Breast epithelium (tissue), 4 donors: Measurements from ENCODE around the gene MAML3. TPM values are rescaled to one million over a fixed set of nuclear protein-coding genes. Genes with fewer than 3 reads are reported as not detected.
"Not testable (repeated sequence)": the region's sequence is repeated elsewhere in the genome, so short reads cannot be mapped to it uniquely, and the experiment has no call there.

Experiments used
- DNase-seq, 2 donors: peaks; one replicate each; pipeline ENCODE4 v3.0.0-alpha.2; 2019; ENCODE audit warnings: low spot score in 2 of 2
- H3K27ac ChIP-seq, 2 donors: fragments of 200-600 bp; sonication (generic) in 1 of 2; one replicate each; pipeline ENCODE4 v1.5.1; 2016 to 2019; ENCODE audit warnings: mild to moderate bottlenecking in 1 of 2
- H3K27me3 ChIP-seq, 2 donors: fragments of 200-600 bp; sonication (generic) in 1 of 2; one replicate each; pipeline versions ENCODE4 v1.5.1 to v1.6.0; 2017 to 2019; ENCODE audit warnings: control low read depth in 1 of 2, mild to moderate bottlenecking in 1 of 2
- H3K36me3 ChIP-seq: fragments of 200-600 bp; one replicate; pipeline ENCODE4 v1.5.1; 2019
- H3K4me1 ChIP-seq, 2 donors: fragments of 200-600 bp; sonication (generic); one replicate each; pipeline ENCODE4 v1.5.1; 2016 to 2019; ENCODE audit warnings: control low read depth in 1 of 2
- H3K4me3 ChIP-seq, 3 donors: fragments of 200-600 bp; sonication (generic); 1 replicate in 2 of 3; 2 replicates in 1 of 3; pipeline ENCODE4 v1.5.1; 2016 to 2019; ENCODE audit warnings: mild to moderate bottlenecking in 3 of 3, moderate library complexity in 2 of 3
- H3K9me3 ChIP-seq, 2 donors: fragments of 200-600 bp; sonication (generic) in 1 of 2; one replicate each; pipeline ENCODE4 v1.5.1; 2016 to 2019; ENCODE audit warnings: control low read depth in 1 of 2
- POLR2A ChIP-seq: fragments of 450-650 bp; IDR thresholded peaks from one replicate; pipeline ENCODE4 v1.6.1; 2016; ENCODE audit warnings: antibody characterized with exemption, mild to moderate bottlenecking, moderate library complexity
- POLR2AphosphoS5 ChIP-seq, 3 donors: sonication (generic); formaldehyde crosslinking; IDR thresholded peaks; one replicate each; pipeline ENCODE4 v1.6.1; 2017; ENCODE audit warnings: antibody characterized with exemption in 3 of 3
- intact Hi-C: fragments of 100-400 bp; cut with DNase I; formaldehyde crosslinking; loops from one replicate; pipeline ENCODE4 v1.15.1; 2023; ENCODE audit warnings: low total_unique reads
- total RNA-seq, 3 donors: library from RNA; depleted of rRNA; stranded (reverse); fragments of >200 nt; gene quantifications; one replicate each; pipeline ENCODE4 v1.1.0, GENCODE V29; 2016
- TF ChIP-seq, protein P1 (sequence below), 3 donors: fragments of 450-650 bp; IDR thresholded peaks; one replicate each; pipeline ENCODE4 v1.5.1; 2016 to 2017; ENCODE audit warnings: antibody characterized with exemption in 3 of 3, mild to moderate bottlenecking in 3 of 3, moderate library complexity in 3 of 3

The MAML3 gene
- total RNA-seq, 3 donors from 2014 or later, result 5.0 to 16.8 (median 11.1) TPM

DNA sequence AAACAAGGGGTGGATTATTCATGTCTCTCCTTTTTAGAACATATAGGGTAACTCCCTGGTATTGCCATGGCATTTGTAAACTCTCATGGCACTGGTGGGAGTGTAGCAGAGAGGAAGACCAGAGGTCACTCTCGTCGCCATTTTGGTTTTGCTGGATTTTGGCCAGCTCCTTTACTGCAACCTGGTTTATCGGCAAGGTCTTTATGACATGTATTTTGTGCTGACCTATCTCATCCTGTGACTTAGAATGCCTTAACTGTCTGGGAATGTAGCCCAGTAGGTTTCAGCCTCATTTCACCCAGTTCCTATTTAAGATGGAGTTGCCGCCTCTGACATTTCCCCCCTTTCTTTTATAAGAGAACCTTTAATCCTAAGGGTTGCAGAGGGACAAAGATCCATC lies 442.5 kb downstream of the MAML3 start:
- H3K36me3 ChIP-seq, result no peaks in the 10 kb centered on the region
- H3K4me1 ChIP-seq, result no peaks in the 10 kb centered on the region
- H3K27me3 ChIP-seq, result no peaks in the 10 kb centered on the region
- no peak overlapping the region for H3K4me3 ChIP-seq
- no peak for TF ChIP-seq POLR2AphosphoS5 (IDR thresholded peaks at IDR 0.05)
- TF ChIP-seq POLR2A, result no peak
- TF ChIP-seq, protein P1, sequence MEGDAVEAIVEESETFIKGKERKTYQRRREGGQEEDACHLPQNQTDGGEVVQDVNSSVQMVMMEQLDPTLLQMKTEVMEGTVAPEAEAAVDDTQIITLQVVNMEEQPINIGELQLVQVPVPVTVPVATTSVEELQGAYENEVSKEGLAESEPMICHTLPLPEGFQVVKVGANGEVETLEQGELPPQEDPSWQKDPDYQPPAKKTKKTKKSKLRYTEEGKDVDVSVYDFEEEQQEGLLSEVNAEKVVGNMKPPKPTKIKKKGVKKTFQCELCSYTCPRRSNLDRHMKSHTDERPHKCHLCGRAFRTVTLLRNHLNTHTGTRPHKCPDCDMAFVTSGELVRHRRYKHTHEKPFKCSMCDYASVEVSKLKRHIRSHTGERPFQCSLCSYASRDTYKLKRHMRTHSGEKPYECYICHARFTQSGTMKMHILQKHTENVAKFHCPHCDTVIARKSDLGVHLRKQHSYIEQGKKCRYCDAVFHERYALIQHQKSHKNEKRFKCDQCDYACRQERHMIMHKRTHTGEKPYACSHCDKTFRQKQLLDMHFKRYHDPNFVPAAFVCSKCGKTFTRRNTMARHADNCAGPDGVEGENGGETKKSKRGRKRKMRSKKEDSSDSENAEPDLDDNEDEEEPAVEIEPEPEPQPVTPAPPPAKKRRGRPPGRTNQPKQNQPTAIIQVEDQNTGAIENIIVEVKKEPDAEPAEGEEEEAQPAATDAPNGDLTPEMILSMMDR (IDR thresholded peaks at IDR 0.05), result no peak
- H3K9me3 ChIP-seq, result no peaks in the 10 kb centered on the region
- DNase-seq, result no peak
- H3K27ac ChIP-seq, result no peak overlapping the region
- intact Hi-C loops, result no loop called here

DNA sequence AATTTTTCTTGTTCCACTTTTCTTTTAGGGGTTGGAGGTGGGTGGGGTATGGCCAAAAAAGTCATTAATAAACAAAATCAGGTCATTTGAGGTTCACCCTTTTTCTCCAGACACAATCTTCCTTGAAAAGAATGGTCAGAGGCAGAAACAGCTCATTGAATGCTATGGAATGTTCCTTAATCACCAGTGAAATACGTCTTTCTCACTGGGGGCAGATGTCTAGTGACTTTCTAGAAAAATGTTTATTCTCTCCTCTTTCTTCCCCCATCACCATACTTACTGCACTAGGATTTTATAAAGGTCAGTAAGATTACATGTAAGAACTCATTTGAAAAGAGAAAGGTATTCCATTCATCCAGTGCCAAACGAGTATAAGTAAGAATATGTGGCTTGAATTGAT lies 443.9 kb downstream of the MAML3 start:
- Histone ChIP-seq H3K27ac (no peak overlapping the region), H3K27me3 (no peaks in the 10 kb centered on the region), H3K4me3 (no peak overlapping the region), H3K36me3 (no peaks in the 10 kb centered on the region), H3K9me3 (no peaks in the 10 kb centered on the region), H3K4me1 (no peaks in the 10 kb centered on the region)
- TF ChIP-seq POLR2A (no peak), POLR2AphosphoS5 (IDR thresholded peaks at IDR 0.05) (no peak)
- TF ChIP-seq, protein P1 (IDR thresholded peaks at IDR 0.05), result no peak
- intact Hi-C loops, result no loop called here
- DNase-seq, result no peak

DNA sequence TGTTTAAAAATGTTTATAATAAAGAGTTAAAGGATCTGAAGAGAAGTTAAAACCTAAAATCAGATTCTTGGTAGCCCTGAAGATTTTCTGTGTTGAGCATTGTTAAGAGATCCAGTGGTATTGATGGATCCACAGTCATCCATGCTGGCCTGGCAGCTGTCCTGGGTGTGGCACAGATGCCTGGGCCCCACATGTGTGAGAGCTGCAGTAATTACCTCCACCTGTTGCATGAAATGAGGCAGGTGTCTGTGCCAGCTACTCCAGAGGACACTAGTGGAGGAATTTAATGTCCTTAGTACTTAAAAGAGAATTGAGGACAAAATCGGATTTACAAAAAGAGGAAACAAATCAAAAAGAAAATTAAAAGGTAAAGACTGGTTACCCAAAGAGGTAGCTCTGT lies 444.3 kb downstream of the MAML3 start:
- TF ChIP-seq, protein P1 (IDR thresholded peaks at IDR 0.05), result no peak
- TF ChIP-seq POLR2A (no peak), POLR2AphosphoS5 (IDR thresholded peaks at IDR 0.05) (no peak)
- Histone ChIP-seq H3K4me3 (no peak overlapping the region), H3K36me3 (no peaks in the 10 kb centered on the region), H3K27ac (no peak overlapping the region), H3K4me1 (no peaks in the 10 kb centered on the region), H3K27me3 (no peaks in the 10 kb centered on the region), H3K9me3 (no peaks in the 10 kb centered on the region)
- intact Hi-C loops, result no loop called here
- DNase-seq, result no peak

DNA sequence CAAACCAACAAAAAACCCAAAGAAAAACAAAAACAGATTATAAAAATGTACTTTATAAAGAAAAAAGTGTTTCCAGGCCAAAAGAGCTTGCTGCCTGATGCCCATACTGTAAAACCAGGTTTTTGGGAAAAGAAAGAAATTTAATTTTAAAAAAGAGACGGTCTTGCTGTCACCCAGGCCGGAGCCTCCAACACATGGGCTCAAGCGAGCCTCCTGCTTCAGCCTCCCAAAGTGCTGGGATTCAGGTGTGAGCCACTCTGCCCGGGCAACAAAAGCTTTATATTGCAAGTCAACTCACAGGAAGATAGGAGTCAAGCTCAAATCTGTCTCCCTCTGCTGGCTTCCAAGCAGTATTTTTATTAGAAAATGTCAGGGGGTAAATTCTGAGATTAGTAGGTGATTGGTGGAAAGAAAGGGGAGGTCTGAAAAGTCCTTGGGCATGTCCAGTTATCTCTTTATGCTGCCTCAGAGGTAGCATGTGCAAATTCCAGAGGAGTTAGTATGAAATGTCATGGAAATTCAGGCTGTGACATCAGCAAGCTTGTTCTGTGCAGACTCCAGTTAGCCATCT lies 449.0 kb downstream of the MAML3 start:
- Histone ChIP-seq H3K4me3 (no peak overlapping the region), H3K9me3 (no peaks in the 10 kb centered on the region), H3K4me1 (no peaks in the 10 kb centered on the region), H3K36me3 (no peaks in the 10 kb centered on the region), H3K27ac (no peak overlapping the region), H3K27me3 (no peaks in the 10 kb centered on the region)
- intact Hi-C loops, result no loop called here
- no peak for TF ChIP-seq POLR2A
- TF ChIP-seq POLR2AphosphoS5 (IDR thresholded peaks at IDR 0.05), result no peak
- TF ChIP-seq, protein P1 (IDR thresholded peaks at IDR 0.05), result no peak
- DNase-seq, result no peak

DNA sequence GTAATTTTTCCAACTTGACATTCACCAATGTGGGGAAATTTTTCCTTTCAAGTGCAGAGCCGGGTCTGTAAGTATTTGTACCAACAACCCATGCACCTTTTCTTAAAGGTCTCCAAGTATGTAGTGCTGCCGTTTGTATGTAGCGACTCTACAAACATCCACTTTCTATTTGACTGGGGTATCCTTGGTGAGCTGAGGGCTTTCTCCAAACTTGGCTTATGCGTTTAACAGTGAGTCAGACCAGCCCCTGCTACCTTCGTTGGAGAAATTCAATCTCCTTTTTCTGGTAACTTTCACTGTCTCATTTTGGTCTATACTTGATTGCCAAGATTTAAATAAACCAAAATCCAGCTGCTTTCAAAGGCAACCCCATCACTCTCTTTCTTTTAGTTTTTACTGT lies 453.4 kb downstream of the MAML3 start:
- TF ChIP-seq POLR2AphosphoS5 (IDR thresholded peaks at IDR 0.05) (no peak), POLR2A (no peak)
- TF ChIP-seq, protein P1 (IDR thresholded peaks at IDR 0.05), result no peak
- Histone ChIP-seq H3K36me3 (no peaks in the 10 kb centered on the region), H3K4me1 (no peaks in the 10 kb centered on the region), H3K9me3 (peaks cover 7 to 14% of the 10 kb centered on the region in 2 donors), H3K4me3 (no peak overlapping the region), H3K27me3 (no peaks in the 10 kb centered on the region), H3K27ac (no peak overlapping the region)
- no peak for DNase-seq
- intact Hi-C loops, result no loop called here

DNA sequence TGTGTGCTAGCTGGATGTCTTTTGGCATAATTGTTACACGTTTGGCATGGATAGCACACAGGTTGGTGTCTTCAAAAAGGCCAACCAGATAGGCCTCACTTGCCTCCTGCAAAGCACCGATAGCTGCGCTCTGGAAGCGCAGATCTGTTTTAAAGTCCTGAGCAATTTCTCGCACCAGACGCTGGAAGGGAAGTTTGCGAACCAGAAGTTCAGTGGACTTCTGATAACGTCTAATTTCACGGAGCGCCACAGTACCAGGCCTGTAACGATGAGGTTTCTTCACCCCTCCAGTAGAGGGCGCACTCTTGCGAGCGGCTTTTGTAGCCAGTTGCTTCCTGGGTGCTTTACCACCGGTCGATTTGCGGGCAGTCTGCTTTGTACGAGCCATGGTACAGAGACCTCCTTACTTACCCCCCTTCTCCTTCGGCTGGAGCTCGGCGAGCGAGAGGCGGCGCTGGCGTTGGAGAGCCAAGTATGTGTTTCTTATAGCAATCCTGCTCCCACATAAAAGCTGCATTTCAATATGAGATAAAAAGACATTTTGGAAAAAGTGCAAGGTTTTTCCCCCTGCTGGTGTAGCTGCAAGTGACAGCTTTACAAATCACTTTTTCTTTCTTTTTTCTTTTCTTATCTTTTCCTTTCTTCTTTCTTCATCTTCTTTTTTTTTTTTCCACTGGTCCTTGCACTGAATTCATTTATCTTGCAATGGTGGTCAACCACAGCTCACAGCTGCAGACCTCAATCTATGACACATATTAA lies 455.6 kb downstream of the MAML3 start:
- intact Hi-C loops, H3K4me1 ChIP-seq: not testable (repeated sequence)

More for the DNA sequence above, 455.6 kb downstream of the MAML3 start:
- H3K4me3 ChIP-seq, H3K36me3 ChIP-seq, H3K27ac ChIP-seq, H3K27me3 ChIP-seq, DNase-seq: not testable (repeated sequence)
- H3K9me3 ChIP-seq, result peaks cover 7 to 14% of the 10 kb centered on the region in 2 donors
